ENCODE data around the gene CEP20. TPM values are rescaled to one million over a fixed set of nuclear protein-coding genes. Genes with fewer than 3 reads are reported as not detected.

The CEP20 gene
- total and polyA plus RNA-seq, 10 of the 15 experiments (the other 5 are each of a cell fraction or from before 2014, with no cell fraction given) = 33.4 to 57.8 (median 52.6) TPM

DNA sequence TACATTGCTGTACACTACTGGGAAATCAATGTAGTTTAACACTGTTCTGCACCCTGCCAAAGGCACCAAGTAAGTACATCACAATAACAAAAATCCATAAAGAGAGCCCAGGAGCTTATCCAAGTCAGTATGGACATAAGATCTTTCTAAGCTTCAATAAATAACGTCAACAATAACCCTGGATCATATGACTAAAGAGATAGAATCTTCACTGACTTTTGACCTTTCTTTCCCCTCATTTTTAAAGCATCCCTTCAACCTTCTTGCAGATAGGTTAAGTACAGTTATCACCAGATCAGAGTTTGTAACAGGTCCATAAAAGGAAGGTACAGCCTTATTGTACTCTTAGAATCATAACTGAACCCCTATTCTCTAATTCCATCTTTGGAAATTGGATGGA is 2.3 kb downstream of the CEP20 start:
- DNase-seq (ENCODE audit: low read depth, low spot score) = no peak
- POLR2A ChIA-PET = no interaction called here
- in situ Hi-C loops (cut with MboI) = no loop called here

More for the DNA sequence above, 2.3 kb downstream of the CEP20 start:
- Histone ChIP-seq H3K9ac (ENCODE audit: control insufficient read depth, insufficient read depth, low read length) (no peak overlapping the region), H2AFZ (ENCODE audit: control insufficient read depth, low read depth, low read length) (no peak overlapping the region), H3K27ac (ENCODE audit: control insufficient read depth, insufficient read depth) (no peak overlapping the region), H3K36me3 (ENCODE audit: control insufficient read depth in 2 of 2, insufficient read depth in 2 of 2, low read length in 1 of 2) (peaks cover 3 to 4% of the 10 kb centered on the region in 2 experiments), H3K4me2 (ENCODE audit: control insufficient read depth, insufficient read depth) (peak overlapping the region; percentile 3; the same call in 1 of the 2 replicates), H3K4me3 (no peak overlapping the region), H3K4me1 (ENCODE audit: control insufficient read depth, insufficient read depth, low read length) (peaks cover 10% of the 10 kb centered on the region), H3K27me3 (replicated peaks in 1 of 2; ENCODE audit: control insufficient read depth in 2 of 2, insufficient read depth in 2 of 2, low read length in 1 of 2) (no peaks in the 10 kb centered on the region), H3K9me3 (replicated peaks; ENCODE audit: control insufficient read depth, insufficient read depth, low read length) (no peaks in the 10 kb centered on the region), H3K79me2 (ENCODE audit: control insufficient read depth, insufficient read depth, low read length) (peaks cover 34% of the 10 kb centered on the region), H4K20me1 (ENCODE audit: control insufficient read depth, insufficient read depth) (no peaks in the 10 kb centered on the region)
- ChIA-PET CTCF (interaction anchor here (0.9 to 3.5 kb wide), 3 partner anchors 12 to 242 kb away, joined by 3 to 29 read pairs (median 4); no protein-coding TSS in a partner anchor), RAD21 (ENCODE audit: unreplicated experiment) (no interaction called here), SMC1A (ENCODE audit: uncharacterized antibody, unreplicated experiment) (interaction anchor here (1.0 to 3.8 kb wide), 7 partner anchors 12 to 178 kb away, joined by 3 to 37 read pairs (median 4); no protein-coding TSS in a partner anchor)
- BruUV-seq (replicated peaks) = no TSS peak
- WGBS (ENCODE audit: insufficient coverage, insufficient replicate concordance, low lambda C conversion rate, missing lambda C conversion rate) = 100% methylated on average over 1 of the region's 1 CpG
- TF ChIP-seq ZNF24 (IDR thresholded peaks at IDR 0.05) = no peak
- no peak for TF ChIP-seq PML (IDR thresholded peaks at IDR 0.05; ENCODE audit: low read length)
- TF ChIP-seq ZZZ3 (IDR thresholded peaks at IDR 0.05; ENCODE audit: control insufficient read depth, insufficient read length, low read depth) = no peak
- no peak for TF ChIP-seq MEF2A (IDR thresholded peaks at IDR 0.05; ENCODE audit: insufficient read depth, low read depth, low read length)
- no peak for TF ChIP-seq BACH1 (IDR thresholded peaks at IDR 0.05; ENCODE audit: borderline replicate concordance)
- TF ChIP-seq, protein P1, sequence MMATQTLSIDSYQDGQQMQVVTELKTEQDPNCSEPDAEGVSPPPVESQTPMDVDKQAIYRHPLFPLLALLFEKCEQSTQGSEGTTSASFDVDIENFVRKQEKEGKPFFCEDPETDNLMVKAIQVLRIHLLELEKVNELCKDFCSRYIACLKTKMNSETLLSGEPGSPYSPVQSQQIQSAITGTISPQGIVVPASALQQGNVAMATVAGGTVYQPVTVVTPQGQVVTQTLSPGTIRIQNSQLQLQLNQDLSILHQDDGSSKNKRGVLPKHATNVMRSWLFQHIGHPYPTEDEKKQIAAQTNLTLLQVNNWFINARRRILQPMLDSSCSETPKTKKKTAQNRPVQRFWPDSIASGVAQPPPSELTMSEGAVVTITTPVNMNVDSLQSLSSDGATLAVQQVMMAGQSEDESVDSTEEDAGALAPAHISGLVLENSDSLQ (IDR thresholded peaks at IDR 0.05) = no peak
- TF ChIP-seq BMI1 (IDR thresholded peaks at IDR 0.05; ENCODE audit: borderline replicate concordance) = no peak
- no peak for TF ChIP-seq YBX1 (IDR thresholded peaks at IDR 0.05)
- TF ChIP-seq TCF7 (IDR thresholded peaks at IDR 0.05; ENCODE audit: borderline replicate concordance) = no peak
- TF ChIP-seq, protein P2, sequence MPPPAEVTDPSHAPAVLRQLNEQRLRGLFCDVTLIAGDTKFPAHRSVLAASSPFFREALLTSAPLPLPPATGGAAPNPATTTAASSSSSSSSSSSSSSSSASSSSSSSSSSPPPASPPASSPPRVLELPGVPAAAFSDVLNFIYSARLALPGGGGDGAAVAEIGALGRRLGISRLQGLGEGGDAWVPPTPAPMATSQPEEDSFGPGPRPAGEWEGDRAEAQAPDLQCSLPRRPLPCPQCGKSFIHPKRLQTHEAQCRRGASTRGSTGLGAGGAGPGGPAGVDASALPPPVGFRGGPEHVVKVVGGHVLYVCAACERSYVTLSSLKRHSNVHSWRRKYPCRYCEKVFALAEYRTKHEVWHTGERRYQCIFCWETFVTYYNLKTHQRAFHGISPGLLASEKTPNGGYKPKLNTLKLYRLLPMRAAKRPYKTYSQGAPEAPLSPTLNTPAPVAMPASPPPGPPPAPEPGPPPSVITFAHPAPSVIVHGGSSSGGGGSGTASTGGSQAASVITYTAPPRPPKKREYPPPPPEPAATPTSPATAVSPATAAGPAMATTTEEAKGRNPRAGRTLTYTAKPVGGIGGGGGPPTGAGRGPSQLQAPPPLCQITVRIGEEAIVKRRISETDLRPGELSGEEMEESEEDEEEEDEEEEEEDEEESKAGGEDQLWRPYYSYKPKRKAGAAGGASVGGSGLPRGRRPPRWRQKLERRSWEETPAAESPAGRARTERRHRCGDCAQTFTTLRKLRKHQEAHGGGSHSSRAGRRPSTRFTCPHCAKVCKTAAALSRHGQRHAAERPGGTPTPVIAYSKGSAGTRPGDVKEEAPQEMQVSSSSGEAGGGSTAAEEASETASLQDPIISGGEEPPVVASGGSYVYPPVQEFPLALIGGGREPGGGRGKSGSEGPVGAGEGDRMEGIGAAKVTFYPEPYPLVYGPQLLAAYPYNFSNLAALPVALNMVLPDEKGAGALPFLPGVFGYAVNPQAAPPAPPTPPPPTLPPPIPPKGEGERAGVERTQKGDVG (CRISPR knock-in tag; IDR thresholded peaks at IDR 0.05) = no peak
- no peak for FAIRE-seq
- intact Hi-C loops (cut with micrococcal nuclease; ENCODE audit: unreplicated experiment) = loop anchor here (5.0 to 10.0 kb wide), 2 partner anchors 61 to 149 kb away; partner anchors contain the start of gene ABCC1
- no peak for ATAC-seq
